SIG-M5 treated with dmso at 0.1 percent for 504 hours (cell line): ENCODE measurements around the gene TNC.

Source experiments
- DNase-seq: peaks from one replicate; lab custom pipeline; 2025; ENCODE audit not compliant: unreplicated experiment; lab: John Stamatoyannopoulos, UW

TNC gene

DNA sequence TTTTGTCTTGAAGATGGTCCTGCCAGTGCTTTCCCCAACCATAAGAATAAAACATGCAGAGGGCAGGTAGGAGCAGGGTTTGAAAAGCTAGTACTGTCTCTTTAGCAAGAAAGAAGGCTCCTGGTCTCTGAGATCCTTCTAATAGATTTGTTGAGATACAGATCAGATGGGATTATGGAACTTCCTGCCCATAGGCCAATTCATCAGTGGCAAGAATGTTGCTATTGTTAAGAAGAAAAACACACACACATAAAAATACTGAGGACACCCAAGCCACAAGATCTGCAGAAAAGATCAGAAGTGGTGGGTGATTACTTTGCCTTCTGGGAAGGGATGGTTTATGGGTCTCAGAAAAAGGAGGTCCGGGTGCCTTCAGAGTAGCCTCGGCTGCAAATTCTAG, 59.8 kb downstream of the TNC start:
- DNase-seq: no peak

DNA sequence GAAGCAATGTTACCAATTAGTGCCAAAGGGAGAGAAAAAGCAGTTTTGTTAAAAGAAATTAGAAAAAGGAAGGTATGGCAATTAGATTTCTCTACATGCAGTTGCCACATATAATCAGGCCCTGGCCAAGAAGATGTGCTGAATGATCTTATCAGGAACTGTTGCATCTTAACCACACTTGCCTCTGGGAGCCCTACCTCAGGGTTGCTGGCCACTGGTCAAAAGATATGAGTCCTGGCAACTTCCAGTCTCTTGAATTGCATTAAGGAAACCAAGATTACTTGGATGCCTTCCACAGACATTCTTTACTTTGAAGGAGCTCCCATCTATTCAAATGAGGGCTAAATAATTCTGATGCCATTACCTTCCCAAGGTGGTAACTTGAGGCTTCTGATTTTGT, 60.4 kb downstream of the TNC start:
- DNase-seq: no peak

DNA sequence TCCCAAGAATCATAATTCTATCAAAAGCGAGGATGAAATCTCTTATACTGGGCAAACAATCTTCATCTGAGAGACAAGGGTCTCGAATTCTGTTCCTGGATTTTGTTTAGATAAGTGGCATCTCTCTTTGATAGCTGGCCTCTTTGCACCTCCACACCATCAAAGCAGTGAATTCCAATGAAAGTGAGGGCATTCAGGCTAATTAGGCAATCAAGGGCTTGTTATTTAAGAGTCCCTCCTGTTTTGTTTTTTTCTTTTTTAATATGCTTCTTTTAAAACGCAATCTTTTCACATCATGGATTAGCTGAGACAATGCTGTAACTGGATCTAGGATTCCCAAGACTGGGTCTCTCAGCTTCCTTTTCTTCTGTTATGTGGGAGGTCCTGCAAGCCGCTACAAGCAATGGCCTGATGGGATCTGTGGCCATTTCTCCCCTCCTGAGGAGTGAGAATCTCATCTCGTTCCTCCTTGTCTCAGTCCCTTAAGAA, 67.9 kb downstream of the TNC start:
- DNase-seq: no peak

DNA sequence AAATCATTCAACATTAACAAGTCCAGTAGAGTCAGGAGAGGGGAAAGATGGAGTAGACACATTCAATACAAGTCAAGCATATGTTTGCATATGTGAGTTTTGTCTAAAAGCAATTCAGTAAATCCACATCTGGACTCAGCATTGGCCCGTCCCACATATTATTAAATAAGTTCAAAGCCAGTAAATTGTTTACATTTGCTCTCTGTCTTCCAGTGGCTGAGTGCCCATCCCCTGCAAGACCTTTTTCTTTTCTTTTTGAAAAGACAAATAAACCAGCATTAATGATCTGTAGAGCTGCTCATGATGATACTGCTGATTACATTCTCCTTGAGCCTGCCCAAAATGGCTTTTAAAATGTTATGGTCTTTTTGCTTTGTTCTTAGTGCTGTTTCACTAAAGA, 71.1 kb downstream of the TNC start:
- DNase-seq: no peak

DNA sequence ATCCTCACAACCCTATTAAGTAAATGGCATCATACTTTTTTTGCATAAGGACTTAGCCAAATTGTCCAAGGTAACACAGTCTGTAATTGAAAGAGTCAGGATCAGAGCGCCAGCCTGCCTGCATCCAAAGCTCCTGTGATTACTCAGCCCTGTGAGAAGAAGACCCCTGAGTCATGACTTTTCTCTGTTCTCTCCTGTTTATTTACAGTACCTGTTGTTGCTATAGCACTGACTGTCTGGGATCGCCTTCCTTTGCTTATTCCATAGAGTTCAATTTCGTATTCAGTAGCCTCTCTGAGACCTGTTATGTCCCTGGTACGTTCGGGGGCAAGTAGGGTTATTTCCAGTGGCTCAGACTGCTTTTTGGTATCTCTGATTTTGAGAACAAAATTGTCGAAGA, 71.8 kb downstream of the TNC start:
- DNase-seq: no peak

DNA sequence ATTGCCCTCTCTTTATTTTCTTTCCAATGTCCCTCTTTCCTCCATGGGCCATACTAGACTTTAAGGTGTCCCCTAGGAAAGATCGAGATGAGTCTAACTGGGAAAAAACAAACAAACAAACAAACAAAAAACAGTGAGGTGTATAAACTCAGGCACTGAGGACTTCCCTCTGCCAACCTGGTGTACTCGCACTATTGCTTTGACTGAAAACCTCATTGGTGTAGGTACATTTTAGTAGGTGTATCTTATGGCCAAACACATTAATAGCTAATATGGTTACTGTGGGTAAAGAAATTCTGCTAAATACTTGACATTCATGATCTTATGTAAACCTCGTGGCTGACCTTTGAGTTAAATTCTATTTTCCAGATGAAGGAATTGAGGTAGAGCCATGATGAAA, 74.3 kb downstream of the TNC start:
- DNase-seq: no peak

DNA sequence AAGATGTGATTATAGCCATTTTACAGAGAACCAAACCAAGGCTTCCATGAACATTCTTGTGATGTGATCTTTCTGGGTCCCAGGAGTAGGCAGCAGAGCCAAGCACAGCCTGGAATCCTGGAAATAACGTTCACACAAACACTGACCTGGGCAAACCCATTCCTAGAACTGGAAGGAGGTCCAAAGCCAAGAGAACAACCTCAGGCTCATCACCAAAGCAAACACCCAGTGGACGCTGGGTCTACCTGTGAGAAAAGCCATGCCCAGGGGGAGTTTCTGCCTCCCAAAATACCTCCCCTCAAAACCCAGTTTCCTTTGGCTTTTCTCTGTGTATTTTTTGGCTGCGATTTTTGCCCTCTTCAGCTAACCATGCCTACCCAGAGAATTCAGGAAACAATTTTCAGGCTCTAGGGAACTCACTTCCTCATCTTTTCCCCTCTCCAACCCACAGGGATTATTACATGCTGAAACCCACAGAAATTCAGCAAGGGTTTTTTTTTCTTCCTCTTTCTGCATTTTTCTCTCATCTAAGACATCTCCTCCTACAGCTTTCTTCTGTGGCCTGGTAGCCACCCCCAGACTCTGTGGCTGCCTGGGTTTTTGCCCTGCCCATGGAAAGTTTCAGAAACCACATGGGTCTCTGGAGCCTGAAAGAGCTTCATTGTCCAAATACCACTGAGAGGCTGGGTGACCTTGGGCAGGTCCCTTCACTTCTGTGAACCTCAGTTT, 75.0 kb downstream of the TNC start:
- DNase-seq: peak; percentile 83

DNA sequence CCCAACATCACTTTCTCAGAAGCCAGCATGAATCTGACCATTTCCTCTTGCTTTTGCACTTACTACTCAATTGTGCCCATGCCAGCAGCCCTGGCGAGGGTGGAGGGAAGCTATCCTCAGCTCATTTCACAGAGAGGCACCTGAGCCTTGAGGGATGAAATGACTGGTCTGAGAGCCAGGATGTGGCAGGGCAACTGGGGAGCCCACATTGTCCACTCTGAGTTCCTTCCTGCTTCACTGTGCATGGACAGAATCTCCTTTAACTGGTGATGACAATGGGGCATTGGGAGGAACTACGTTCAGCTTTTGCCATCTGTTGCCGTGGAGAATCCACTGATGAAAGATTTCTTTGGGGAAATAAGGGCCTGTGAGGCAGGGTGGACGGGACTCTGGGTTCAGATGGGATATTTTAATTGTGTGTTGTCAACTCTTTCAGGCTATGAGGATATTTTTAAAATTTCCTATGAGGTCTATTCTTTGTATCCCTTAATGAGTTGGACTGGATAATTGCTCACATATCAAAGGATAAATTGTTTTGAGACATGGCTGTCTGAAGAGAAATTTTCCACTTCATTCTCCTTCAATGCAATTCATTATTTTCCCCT, 78.3 kb downstream of the TNC start:
- DNase-seq: no peak

DNA sequence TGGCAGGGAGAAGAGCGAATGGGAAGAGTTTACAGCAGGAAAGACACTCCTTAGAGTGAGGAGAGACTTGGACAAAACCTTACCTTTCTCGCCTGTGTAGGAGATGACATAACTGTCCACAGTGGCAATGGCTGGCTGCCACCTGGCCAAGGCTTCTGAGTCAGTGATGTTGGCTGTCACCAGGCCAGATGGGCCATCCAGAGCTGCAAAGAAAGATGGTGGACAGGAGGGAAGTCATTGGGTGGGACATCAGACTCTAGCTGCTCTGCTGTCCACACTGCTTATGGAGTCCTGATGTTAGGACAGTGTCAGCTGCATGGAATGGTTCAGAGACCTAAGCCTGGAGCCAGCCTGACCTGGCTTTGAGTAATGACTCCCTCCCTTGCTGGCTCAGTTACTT, 79.8 kb downstream of the TNC start:
- no peak for DNase-seq

DNA sequence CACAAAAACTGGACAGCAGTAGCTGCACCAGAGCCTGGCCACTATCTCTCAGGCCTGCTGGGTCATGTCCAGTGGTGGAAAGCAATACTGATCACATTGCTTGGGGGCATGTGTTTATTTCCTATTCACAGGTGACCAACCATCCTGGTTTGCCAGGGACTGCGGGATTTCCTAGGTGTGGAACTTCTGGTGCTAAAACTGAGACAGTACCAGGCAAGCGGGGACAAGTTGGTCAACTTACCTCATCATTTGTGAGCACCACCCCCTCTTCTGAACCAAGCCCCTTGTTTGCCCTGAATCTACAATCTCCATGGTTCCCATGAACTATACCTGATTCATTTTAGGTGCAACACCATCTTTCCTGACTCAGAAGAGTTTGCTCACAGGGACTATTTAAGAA, 81.3 kb downstream of the TNC start:
- DNase-seq: no peak

DNA sequence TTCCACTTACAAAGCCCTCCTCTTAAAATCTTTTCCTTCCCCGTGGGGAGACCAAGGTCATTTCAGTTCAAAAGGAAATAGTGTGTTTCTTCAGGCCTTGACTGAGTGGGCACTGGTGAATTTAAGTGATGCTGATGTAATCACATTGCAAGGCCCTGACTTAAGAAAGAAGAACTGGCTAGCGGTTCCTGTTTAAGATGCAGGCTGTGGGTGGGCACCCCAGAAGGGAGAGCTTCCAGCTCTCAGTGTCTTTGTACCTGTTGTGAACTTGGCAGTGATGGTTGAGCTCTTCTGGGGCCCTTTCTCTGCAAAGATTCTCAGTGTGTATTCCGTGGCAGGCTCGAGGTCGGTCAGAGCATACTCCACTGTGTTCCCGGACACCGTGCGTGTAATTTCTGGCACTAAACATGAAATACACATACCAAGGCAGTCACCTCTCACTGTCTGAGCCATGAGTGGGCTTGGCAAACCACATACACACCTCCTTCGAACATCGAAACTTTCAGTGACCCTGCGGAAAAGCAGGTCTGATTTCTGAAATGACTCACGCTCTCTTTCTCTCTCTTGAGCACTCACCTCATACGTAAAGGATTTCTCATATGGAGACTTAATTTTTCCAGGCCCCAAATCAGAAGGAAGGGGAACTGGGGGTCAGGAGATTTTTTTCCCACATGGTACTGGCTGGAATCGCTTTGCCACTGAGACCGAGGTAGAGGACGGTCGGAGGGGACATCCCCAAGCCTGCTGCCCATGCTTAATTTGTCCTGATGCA, 81.9 kb downstream of the TNC start:
- DNase-seq: peak; percentile 70

DNA sequence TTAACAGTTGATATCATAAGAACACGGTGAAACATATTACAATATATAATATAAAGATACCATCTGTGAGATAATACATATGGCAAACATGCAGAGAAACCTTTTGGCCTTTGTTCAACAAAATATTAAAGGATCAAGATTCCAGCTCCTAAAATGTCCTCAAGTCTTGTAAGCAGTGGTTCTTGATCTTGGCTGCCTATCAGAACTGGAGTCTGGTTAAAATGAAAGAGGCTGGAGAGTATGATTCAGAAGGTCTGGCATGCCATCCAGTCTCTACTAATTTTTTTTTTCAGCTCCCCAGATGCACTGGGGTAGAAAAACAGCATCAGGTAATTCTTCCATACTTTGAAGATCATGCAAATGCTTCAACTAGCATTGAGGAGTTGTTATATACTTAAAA, 83.2 kb downstream of the TNC start:
- DNase-seq: no peak

DNA sequence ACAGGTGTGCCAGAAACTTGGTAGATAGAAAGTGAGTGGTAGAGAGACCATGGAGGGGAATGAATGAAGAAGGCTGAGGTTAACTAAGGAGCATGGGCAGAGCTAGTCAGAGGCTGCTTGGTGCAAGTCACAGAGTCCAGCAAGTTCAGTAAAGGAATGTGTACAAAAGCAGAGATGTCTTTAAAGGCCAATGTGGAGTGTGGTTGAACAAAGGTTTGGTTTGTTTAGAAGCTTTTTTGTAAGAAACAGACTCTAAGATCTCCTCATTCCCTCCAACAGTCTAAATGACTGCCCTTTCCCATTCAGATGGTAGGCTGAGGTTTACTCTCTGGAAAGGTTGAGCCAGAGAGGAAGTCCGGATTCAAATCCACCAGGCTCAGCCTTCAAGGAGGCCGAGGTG, 84.2 kb downstream of the TNC start:
- DNase-seq: no peak

DNA sequence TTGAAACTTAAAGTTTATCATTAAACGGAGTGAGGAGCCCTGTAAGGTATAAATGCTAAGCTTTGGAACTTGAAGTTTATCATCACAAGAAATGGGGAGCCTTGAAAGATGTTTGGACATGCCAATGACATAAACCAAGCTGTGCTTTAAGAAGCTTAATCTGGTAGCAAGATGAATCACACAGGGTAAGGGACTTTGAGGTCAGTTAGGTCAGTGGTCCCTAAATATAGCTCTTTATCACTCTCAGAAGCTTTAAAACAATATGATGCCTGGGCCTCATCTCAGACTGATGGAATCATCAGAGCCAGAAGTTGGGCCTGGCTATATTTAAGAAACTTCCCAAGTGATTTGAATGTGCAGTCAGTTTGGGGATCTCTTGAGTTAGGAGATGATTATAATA, 85.7 kb downstream of the TNC start:
- DNase-seq: no peak

DNA sequence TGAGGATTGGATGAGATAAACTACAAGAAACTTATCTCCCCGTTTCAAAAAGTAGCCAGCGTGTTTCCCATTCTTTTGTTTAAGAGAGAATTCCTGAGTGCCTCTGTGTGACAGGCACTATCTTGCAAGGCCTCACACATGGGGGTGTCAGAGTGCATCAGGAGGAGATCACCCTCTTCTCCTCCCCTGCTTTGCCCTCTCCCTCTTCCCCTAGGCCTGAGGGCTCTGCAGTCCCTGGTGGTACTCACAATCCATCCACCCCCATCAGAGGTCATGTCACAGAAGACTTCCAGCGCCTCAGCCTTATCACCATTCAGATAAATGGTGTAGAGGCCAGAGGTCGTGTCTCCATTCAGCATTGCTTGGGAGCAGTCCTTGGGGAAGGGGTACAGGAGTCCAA, 88.0 kb downstream of the TNC start:
- no peak for DNase-seq

DNA sequence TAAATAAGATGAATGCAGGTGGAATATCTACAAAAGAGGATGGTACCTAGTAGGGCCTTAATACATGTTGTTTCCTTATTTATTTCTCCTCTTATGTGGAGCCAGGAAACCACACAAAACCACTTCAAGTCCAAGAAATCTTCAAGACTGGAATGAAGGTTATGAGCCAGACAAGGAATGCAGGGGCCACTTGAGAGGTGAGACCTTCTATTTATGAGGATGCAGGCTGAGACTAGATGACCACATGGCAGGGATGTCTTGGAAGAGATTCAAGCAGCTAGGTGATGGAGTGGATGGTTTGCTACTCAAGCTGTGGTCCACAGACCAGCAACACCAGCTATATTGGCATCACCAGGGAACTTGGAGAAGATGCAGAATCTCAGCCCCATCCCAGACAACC, 92.2 kb downstream of the TNC start:
- DNase-seq: no peak

DNA sequence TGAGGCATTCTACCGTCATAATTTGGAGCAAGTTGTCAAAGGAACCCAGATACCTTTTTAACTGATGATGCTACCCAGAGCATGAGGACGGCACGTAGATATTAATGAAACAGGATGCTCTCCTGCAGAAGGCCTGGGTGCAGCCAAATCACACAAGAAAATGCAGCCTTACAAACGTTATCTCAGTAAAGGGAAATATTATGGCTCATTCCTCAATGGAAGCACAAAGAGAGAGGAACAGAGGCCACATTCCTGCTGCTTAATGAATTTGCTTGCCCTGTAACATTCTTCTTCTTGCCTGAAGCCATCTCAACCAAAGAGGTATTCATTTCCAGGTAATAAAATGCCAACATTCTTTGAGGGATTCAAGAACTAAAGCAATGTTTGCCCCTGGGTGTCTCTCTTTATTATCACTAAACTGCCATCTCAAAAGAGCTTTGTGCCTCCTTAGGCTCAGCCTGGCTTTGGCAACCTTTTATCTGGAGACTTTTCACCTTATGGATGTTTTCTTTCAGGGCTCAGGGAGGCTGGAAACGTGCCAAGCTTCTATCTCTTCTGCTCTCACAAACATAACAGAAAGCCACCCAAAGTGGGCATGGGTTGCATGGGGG, 92.9 kb downstream of the TNC start:
- no peak for DNase-seq

DNA sequence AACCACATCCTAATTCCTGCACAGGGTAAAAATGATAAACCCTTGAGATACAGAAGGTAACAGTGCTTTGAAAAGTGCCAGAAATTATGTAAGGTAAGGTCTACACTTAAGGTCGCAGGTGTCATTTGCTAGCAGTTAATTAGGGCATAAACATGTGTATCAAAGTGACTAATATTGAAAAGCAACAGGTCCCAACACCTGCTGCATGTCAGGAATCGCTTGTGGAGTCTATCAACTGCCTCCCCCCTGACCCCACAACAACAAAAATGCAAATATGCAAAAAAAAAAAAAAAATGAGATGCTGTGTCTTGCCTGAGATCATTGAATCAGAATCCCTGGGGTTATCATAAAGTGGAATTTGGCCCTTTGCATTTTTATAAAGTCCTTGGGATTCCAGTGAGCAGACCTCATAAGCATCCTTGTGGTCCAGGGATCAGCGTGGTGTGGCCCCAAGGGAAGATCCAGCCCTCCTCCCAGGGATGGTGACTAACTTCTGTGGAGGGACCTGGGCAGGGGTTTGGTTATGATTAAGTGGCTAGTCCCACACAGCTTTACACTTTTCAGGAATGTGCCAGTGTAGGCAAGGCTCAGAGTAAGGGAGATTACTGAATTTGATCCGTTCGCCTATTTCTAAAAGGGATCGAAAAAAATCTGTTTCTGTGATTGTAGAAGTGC, 95.1 kb downstream of the TNC start:
- no peak for DNase-seq

DNA sequence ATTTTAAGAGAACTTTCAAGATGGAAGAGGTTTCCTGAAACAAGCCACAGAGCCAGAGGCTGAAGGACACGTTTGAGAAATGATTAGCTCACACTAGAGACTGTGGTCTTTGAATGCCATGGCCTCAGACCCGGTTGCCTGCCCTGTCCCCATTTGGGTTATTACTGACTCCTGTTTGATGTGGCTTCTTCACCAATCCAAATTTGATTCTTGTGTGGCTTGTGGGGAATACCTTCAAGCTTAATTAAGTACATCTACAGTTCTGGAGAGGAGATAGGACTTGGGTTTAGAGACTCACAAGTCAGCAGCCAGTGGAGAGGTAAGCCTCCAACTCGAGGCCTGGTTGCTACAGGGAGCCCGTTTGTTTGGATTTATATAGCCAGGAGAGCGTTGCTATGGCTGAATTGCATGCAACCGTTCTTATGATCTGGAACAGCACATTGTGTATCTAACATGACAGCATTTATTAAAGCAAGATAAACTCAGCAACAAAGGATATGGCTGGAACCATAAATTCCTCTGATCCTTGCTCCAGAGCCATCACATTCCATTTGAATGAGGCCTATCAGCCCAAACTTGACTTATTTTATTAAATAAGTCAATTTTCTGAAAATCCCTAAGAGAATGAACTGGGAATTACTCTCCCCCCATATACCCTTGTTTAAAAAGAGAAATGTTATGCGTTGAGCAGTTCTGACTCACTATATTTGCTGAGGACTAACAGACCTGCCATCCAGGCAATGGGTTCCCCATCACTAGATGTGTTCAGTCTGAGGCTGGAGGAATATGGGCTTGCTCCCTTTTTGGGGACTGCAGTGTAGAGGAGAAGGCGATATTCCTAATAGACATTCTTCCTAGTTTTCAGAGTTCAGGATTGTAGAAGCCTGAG, 99.2 kb downstream of the TNC start:
- no peak for DNase-seq

DNA sequence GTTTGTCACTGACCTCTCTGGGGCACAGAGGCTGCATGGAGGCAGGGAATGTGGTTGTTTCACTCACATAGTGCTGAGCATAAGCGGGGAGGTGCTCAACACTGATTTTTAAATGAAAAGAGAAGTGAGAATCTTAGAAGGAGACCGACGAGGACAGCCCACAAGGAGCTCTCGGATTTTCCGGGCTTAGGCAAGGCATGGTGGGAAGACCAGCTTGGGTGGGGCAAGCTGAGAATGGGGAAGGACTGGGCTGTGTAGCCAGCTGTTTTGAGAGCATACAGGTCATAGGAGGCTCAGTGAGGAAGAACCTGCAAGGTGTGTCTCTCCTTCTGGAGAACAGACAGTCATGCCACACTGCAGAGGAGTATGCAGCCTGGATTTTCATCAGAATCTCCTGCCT, 101.6 kb downstream of the TNC start:
- peak; percentile 6 for DNase-seq
